Calu3 (cell line): ENCODE data around the gene RPP25L. TPM values are rescaled to one million over a fixed set of nuclear protein-coding genes. Genes with fewer than 3 reads are reported as not detected.

Experiments
- BruUV-seq: library from RNA; stranded (reverse); fragments of 400-500 nt; replicated peaks from 2 replicates; lab custom pipeline; 2021; lab: Mats Ljungman, UMichigan
- CTCF ChIA-PET: fragments of 300-600 bp; sonication (Branson Sonifier 250); formaldehyde crosslinking; loops from one replicate; lab custom pipeline; 2022; ENCODE audit warnings: antibody characterized with exemption; lab: Charles Lee
- DNase-seq: peaks from one replicate; pipeline ENCODE4 v3.0.0; 2022
- H3K27ac Mint-ChIP-seq: one replicate; pipeline ENCODE4 v1.8.0; 2022; ENCODE audit warnings: mixed read lengths; ENCODE audit not compliant: unreplicated experiment
- H3K27me3 Mint-ChIP-seq: one replicate; pipeline ENCODE4 v1.8.0; 2022; ENCODE audit warnings: mixed read lengths; ENCODE audit not compliant: unreplicated experiment
- H3K36me3 Mint-ChIP-seq: one replicate; pipeline ENCODE4 v1.8.0; 2022; ENCODE audit warnings: mild to moderate bottlenecking, moderate library complexity, mixed read lengths; ENCODE audit not compliant: insufficient read depth, unreplicated experiment
- H3K4me1 Mint-ChIP-seq: one replicate; pipeline ENCODE4 v1.8.0; 2022; ENCODE audit warnings: mild to moderate bottlenecking, low read depth, mixed read lengths; ENCODE audit not compliant: unreplicated experiment
- H3K4me3 Mint-ChIP-seq: one replicate; pipeline ENCODE4 v1.8.0; 2022; ENCODE audit warnings: mild to moderate bottlenecking, low read depth, moderate library complexity, mixed read lengths; ENCODE audit not compliant: unreplicated experiment
- H3K9me3 Mint-ChIP-seq: one replicate; pipeline ENCODE4 v1.8.0; 2022; ENCODE audit warnings: low read depth, mixed read lengths; ENCODE audit not compliant: unreplicated experiment
- intact Hi-C: fragments of 100-400 bp; cut with micrococcal nuclease; formaldehyde crosslinking; loops from one replicate; pipeline ENCODE4 v1.10.0; 2022; ENCODE audit not compliant: unreplicated experiment
- total RNA-seq: library from RNA; stranded (reverse); gene quantifications from 2 replicates; pipeline ENCODE4 v1.2.3, GENCODE V29; 2022
- TF ChIP-seq, protein P1 (sequence below): fragments of 200-600 bp; IDR thresholded peaks from one replicate; pipeline ENCODE4 v1.8.0; 2022; ENCODE audit warnings: antibody characterized with exemption; ENCODE audit not compliant: unreplicated experiment

Gene RPP25L
- total RNA-seq, 1 experiment from 2014 or later: 17.6 TPM

- DNase-seq: no peak
- no TSS peak for BruUV-seq
- Mint-ChIP-seq H3K4me3 (no peak overlapping the region), H3K27me3 (peaks cover 97% of the 10 kb centered on the region), H3K4me1 (no peaks in the 10 kb centered on the region), H3K36me3 (peaks cover 6% of the 10 kb centered on the region), H3K9me3 (no peaks in the 10 kb centered on the region), H3K27ac (no peak overlapping the region)
- intact Hi-C loops: no loop called here
- TF ChIP-seq, protein P1, sequence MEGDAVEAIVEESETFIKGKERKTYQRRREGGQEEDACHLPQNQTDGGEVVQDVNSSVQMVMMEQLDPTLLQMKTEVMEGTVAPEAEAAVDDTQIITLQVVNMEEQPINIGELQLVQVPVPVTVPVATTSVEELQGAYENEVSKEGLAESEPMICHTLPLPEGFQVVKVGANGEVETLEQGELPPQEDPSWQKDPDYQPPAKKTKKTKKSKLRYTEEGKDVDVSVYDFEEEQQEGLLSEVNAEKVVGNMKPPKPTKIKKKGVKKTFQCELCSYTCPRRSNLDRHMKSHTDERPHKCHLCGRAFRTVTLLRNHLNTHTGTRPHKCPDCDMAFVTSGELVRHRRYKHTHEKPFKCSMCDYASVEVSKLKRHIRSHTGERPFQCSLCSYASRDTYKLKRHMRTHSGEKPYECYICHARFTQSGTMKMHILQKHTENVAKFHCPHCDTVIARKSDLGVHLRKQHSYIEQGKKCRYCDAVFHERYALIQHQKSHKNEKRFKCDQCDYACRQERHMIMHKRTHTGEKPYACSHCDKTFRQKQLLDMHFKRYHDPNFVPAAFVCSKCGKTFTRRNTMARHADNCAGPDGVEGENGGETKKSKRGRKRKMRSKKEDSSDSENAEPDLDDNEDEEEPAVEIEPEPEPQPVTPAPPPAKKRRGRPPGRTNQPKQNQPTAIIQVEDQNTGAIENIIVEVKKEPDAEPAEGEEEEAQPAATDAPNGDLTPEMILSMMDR: no peak
- CTCF ChIA-PET: interaction anchor here (0.7 kb wide), 1 partner anchor 212 kb away, joined by 3 read pairs; no protein-coding TSS in a partner anchor
Measured at GRCh38 chr9:34587271-34587670, 24.6 kb downstream of the RPP25L start.

DNA sequence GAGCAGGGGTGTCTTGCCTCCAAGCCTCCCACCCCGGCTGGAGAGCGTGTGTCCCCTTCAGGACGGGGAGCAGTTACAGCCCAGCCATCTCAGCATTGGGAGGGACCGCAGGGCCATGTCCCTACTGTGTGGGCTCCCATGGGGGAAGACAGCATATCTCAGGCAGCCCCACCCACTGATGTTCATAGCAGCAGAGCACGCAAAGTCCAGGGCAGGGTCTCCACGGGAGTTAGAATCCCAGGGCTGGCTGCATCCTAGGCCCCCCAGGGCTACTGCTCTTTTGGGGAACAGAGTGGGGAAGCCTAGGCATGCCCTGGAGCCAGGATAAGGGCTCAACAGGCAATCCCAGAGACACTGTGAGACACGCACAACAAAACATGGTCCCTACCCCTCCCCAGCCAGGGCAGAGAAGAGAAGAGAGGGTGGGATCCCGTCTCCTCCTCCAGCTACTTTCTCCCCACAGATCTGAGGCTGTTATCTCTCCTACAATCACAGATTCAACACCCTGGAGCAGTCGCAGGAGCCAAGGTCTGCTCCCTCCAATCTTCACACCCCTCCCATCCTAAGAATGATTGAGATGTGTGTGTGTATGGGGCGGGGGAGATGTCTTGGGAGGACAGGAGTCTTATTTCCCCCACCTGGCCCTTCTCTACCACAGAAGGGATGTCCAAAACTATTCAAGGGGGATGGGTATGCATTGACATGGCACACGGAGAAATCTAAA lies 25.8 kb downstream of the RPP25L start:
- BruUV-seq: no TSS peak
- TF ChIP-seq, protein P1: no peak
- H3K27ac Mint-ChIP-seq: no peak overlapping the region
- DNase-seq: no peak
- H3K9me3 Mint-ChIP-seq: no peaks in the 10 kb centered on the region
- H3K4me1 Mint-ChIP-seq: no peaks in the 10 kb centered on the region
- H3K4me3 Mint-ChIP-seq: no peak overlapping the region
- H3K27me3 Mint-ChIP-seq: peaks cover 100% of the 10 kb centered on the region
- H3K36me3 Mint-ChIP-seq: peaks cover 6% of the 10 kb centered on the region
- intact Hi-C loops: no loop called here
- CTCF ChIA-PET: no interaction called here

- intact Hi-C loops: no loop called here
- H3K27ac Mint-ChIP-seq: no peak overlapping the region
- BruUV-seq: no TSS peak
- TF ChIP-seq, protein P1: no peak
- CTCF ChIA-PET: no interaction called here
- peaks cover 100% of the 10 kb centered on the region for H3K27me3 Mint-ChIP-seq
- no peak for DNase-seq
- no peaks in the 10 kb centered on the region for H3K9me3 Mint-ChIP-seq
- H3K36me3 Mint-ChIP-seq: peaks cover under 1% of the 10 kb centered on the region
- no peak overlapping the region for H3K4me3 Mint-ChIP-seq
- no peaks in the 10 kb centered on the region for H3K4me1 Mint-ChIP-seq
Measured at GRCh38 chr9:34584970-34585369, 26.9 kb downstream of the RPP25L start.

DNA sequence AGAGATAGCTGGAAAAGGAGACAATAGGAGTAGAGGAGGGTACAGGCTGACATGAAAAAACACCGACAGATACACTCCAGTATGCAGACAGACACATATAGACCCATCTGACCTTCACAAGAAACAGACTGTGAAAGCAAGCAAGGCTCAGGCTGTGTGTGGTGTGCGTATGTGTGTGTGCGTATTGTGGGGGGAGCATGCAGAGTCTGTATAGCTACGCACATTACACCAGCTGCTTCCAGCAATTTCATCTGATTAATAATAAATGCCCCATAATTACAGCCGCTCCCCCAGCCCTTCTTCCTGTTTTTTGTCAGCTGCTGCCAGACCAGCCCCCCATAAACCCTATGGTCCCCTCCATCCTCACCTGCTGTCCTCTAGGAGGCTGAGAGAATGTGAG lies 29.1 kb downstream of the RPP25L start:
- CTCF ChIA-PET: no interaction called here

More for the DNA sequence above, 29.1 kb downstream of the RPP25L start:
- Mint-ChIP-seq H3K4me3 (no peak overlapping the region), H3K9me3 (no peaks in the 10 kb centered on the region), H3K4me1 (no peaks in the 10 kb centered on the region), H3K36me3 (no peaks in the 10 kb centered on the region), H3K27me3 (peaks cover 93% of the 10 kb centered on the region), H3K27ac (no peak overlapping the region)
- intact Hi-C loops: no loop called here
- TF ChIP-seq, protein P1: no peak
- no peak for DNase-seq
- BruUV-seq: no TSS peak
